ELR (cell line): ENCODE data around the gene CTU2.
"Not testable (repeated sequence)": the region's sequence is repeated elsewhere in the genome, so short reads cannot be mapped to it uniquely, and the experiment has no call there.

ENCODE experiments used
- DNase-seq: peaks from one replicate; pipeline ENCODE4 v3.0.0-alpha.2; 2015; ENCODE audit warnings: low read depth

CTU2 gene

GRCh38 chr16:88706229-88706964, at the start of gene CTU2, which contains the start of gene RNF166:
Gene CTU2, plus strand, starts transcription at chr16:88706503. Its CDS starts 28 bp downstream, at chr16:88706531.
Gene RNF166, minus strand, starts transcription at chr16:88706408. Its CDS starts 83 bp downstream, at chr16:88706325.
- DNase-seq: peak; percentile 90

GRCh38 chr16:88657371-88657770, 48.9 kb upstream of the CTU2 start:
- DNase-seq: no peak

GRCh38 chr16:88658714-88659113, 47.6 kb upstream of the CTU2 start:
- no peak for DNase-seq

GRCh38 chr16:88659160-88659559, 47.1 kb upstream of the CTU2 start:
- DNase-seq: no peak

- DNase-seq: no peak
Observed at GRCh38 chr16:88661468-88661867, 44.8 kb upstream of the CTU2 start.

- DNase-seq: peak; percentile 30
Observed at GRCh38 chr16:88662222-88662842, 44.0 kb upstream of the CTU2 start.

- DNase-seq: peak; percentile 99
Observed at GRCh38 chr16:88662843-88663606, 43.3 kb upstream of the CTU2 start, which contains the start of gene MVD. Gene MVD, minus strand, starts transcription at chr16:88663091. Its CDS starts 11 bp downstream, at chr16:88663080.

GRCh38 chr16:88665148-88665547, 41.2 kb upstream of the CTU2 start:
- DNase-seq: no peak

- DNase-seq: no peak
Observed at GRCh38 chr16:88665570-88665969, 40.7 kb upstream of the CTU2 start.

- no peak for DNase-seq
Observed at GRCh38 chr16:88667461-88667860, 38.8 kb upstream of the CTU2 start.

GRCh38 chr16:88669493-88669892, 36.8 kb upstream of the CTU2 start:
- not testable (repeated sequence) for DNase-seq

- DNase-seq: no peak
Observed at GRCh38 chr16:88669980-88670379, 36.3 kb upstream of the CTU2 start.

GRCh38 chr16:88671806-88672205, 34.5 kb upstream of the CTU2 start:
- DNase-seq: no peak

- peak; percentile 48 for DNase-seq
Observed at GRCh38 chr16:88672776-88673175, 33.5 kb upstream of the CTU2 start.

- no peak for DNase-seq
Observed at GRCh38 chr16:88673716-88674379, 32.5 kb upstream of the CTU2 start.

GRCh38 chr16:88676502-88677242, 29.6 kb upstream of the CTU2 start:
- no peak for DNase-seq

- DNase-seq: no peak
Observed at GRCh38 chr16:88677721-88678120, 28.6 kb upstream of the CTU2 start.

GRCh38 chr16:88678224-88678979, 27.9 kb upstream of the CTU2 start:
- no peak for DNase-seq

- DNase-seq: no peak
Observed at GRCh38 chr16:88680554-88681083, 25.7 kb upstream of the CTU2 start.

GRCh38 chr16:88681084-88681680, 25.1 kb upstream of the CTU2 start:
- no peak for DNase-seq
